KMS-11 (cell line): ENCODE data around the gene DSCAML1.

Experiments
- H2AFZ ChIP-seq: fragments of 200-600 bp; sonication (generic); 2 replicates; pipeline ENCODE4 v1.6.1; 2016; ENCODE audit warnings: antibody characterized with exemption, mixed run types, low read depth
- H3K27ac ChIP-seq: fragments of 200-600 bp; sonication (generic); 2 replicates; pipeline ENCODE4 v1.6.1; 2016; ENCODE audit warnings: mild to moderate bottlenecking, mixed run types
- H3K27me3 ChIP-seq: fragments of 200-600 bp; sonication (generic); 2 replicates; pipeline ENCODE4 v1.6.1; 2017; ENCODE audit warnings: mild to moderate bottlenecking, low read depth, mixed run types, moderate library complexity; ENCODE audit not compliant: insufficient read depth
- H3K36me3 ChIP-seq: fragments of 200-600 bp; sonication (generic); 2 replicates; pipeline ENCODE4 v1.6.1; 2017; ENCODE audit warnings: mild to moderate bottlenecking, mixed run types; ENCODE audit not compliant: insufficient read depth
- H3K4me1 ChIP-seq: fragments of 200-600 bp; sonication (generic); 2 replicates; pipeline ENCODE4 v1.6.1; 2016; ENCODE audit warnings: mild to moderate bottlenecking, low read depth, mixed run types; ENCODE audit not compliant: poor library complexity, severe bottlenecking
- H3K4me2 ChIP-seq: fragments of 200-600 bp; sonication (generic); 2 replicates; pipeline ENCODE4 v1.7.0; 2016; ENCODE audit warnings: mild to moderate bottlenecking, mixed run types
- H3K4me3 ChIP-seq: fragments of 200-600 bp; sonication (generic); IDR thresholded peaks from 2 replicates; pipeline ENCODE4 v1.6.1; 2017; ENCODE audit warnings: low read depth, low read length, mixed read lengths; ENCODE audit not compliant: insufficient read depth
- H3K79me2 ChIP-seq: fragments of 200-600 bp; sonication (generic); 2 replicates; pipeline ENCODE4 v1.6.1; 2016; ENCODE audit warnings: low read depth, mixed run types; ENCODE audit not compliant: insufficient read depth
- H3K9ac ChIP-seq: fragments of 200-600 bp; sonication (generic); 2 replicates; pipeline ENCODE4 v1.6.1; 2016; ENCODE audit warnings: mild to moderate bottlenecking, mixed run types
- H4K20me1 ChIP-seq: fragments of 200-600 bp; sonication (generic); 2 replicates; pipeline ENCODE4 v1.6.1; 2016; ENCODE audit warnings: mild to moderate bottlenecking, mixed run types; ENCODE audit not compliant: insufficient read depth
- CTCF ChIP-seq: fragments of 200-600 bp; sonication (generic); conservative IDR thresholded peaks from 2 replicates; pipeline ENCODE4 v1.6.1; 2017; ENCODE audit warnings: low read depth, mild to moderate bottlenecking, antibody characterized with exemption, low read length, moderate library complexity, mixed read lengths

DSCAML1 gene

GRCh38 chr11:117761993-117762392 lies 35.0 kb downstream of the DSCAML1 start:
- Histone ChIP-seq H3K27ac (no peak overlapping the region), H3K4me1 (no peaks in the 10 kb centered on the region), H3K27me3 (no peaks in the 10 kb centered on the region), H3K4me3 (no peak overlapping the region), H3K9ac (no peak overlapping the region), H3K4me2 (no peak overlapping the region), H4K20me1 (no peaks in the 10 kb centered on the region), H2AFZ (no peak overlapping the region), H3K79me2 (no peaks in the 10 kb centered on the region), H3K36me3 (no peaks in the 10 kb centered on the region)
- TF ChIP-seq CTCF, result no peak

GRCh38 chr11:117759305-117759704 lies 37.7 kb downstream of the DSCAML1 start:
- Histone ChIP-seq H3K79me2 (no peaks in the 10 kb centered on the region), H4K20me1 (no peaks in the 10 kb centered on the region), H3K4me2 (no peak overlapping the region), H3K27me3 (no peaks in the 10 kb centered on the region), H2AFZ (no peak overlapping the region), H3K4me1 (no peaks in the 10 kb centered on the region), H3K4me3 (no peak overlapping the region), H3K9ac (no peak overlapping the region), H3K36me3 (no peaks in the 10 kb centered on the region), H3K27ac (no peak overlapping the region)
- TF ChIP-seq CTCF, result no peak

GRCh38 chr11:117754030-117754429 lies 43.0 kb downstream of the DSCAML1 start:
- no peaks in the 10 kb centered on the region for H3K79me2 ChIP-seq
- H2AFZ ChIP-seq, result no peak overlapping the region
- H3K9ac ChIP-seq, result no peak overlapping the region
- H3K27ac ChIP-seq, result no peak overlapping the region
- TF ChIP-seq CTCF, result no peak
- H3K36me3 ChIP-seq, result no peaks in the 10 kb centered on the region
- no peaks in the 10 kb centered on the region for H3K4me1 ChIP-seq
- H3K4me2 ChIP-seq, result no peak overlapping the region
- no peaks in the 10 kb centered on the region for H3K27me3 ChIP-seq
- no peaks in the 10 kb centered on the region for H4K20me1 ChIP-seq
- H3K4me3 ChIP-seq, result no peak overlapping the region

- Histone ChIP-seq H3K27ac (no peak overlapping the region), H3K9ac (no peak overlapping the region), H3K79me2 (no peaks in the 10 kb centered on the region), H3K36me3 (no peaks in the 10 kb centered on the region), H3K4me1 (no peaks in the 10 kb centered on the region), H4K20me1 (no peaks in the 10 kb centered on the region), H3K4me3 (no peak overlapping the region), H3K27me3 (no peaks in the 10 kb centered on the region), H3K4me2 (no peak overlapping the region), H2AFZ (no peak overlapping the region)
- TF ChIP-seq CTCF, result no peak
These were observed 44.2 kb downstream of the DSCAML1 start for GRCh38 chr11:117752721-117753237.
